IMR-90 (cell line): ENCODE data around the gene PEX6. TPM values are rescaled to one million over a fixed set of nuclear protein-coding genes. Genes with fewer than 3 reads are reported as not detected.

Experiments
- ATAC-seq: fragments of 200-7000 bp; cut with Tn5 transposase; 2 replicates; pipeline ENCODE4 v1.9.1; 2020; ENCODE audit warnings: low read depth, mild to moderate bottlenecking, moderate library complexity
- Bru-seq: library from RNA; stranded (reverse); fragments of 400-500 nt; gene quantifications from one replicate; lab custom pipeline; 2021; lab: Mats Ljungman, UMichigan
- BruChase-seq, 2 experiments: library from RNA; stranded (reverse); fragments of 400-500 nt; gene quantifications; one replicate each; lab custom pipeline; 2021; lab: Mats Ljungman, UMichigan
- BruUV-seq: library from RNA; stranded (reverse); fragments of 400-500 nt; replicated peaks from 2 replicates; lab custom pipeline; 2021; lab: Mats Ljungman, UMichigan
- CTCF ChIA-PET: fragments of 300-600 bp; formaldehyde crosslinking; extraction: SDS; loops from one replicate; lab custom pipeline; 2021; ENCODE audit warnings: antibody characterized with exemption; lab: Yijun Ruan, JAX
- POLR2A ChIA-PET: fragments of 300-600 bp; sonication (Branson Sonifier 250); formaldehyde crosslinking; loops from one replicate; lab custom pipeline; 2022; ENCODE audit warnings: antibody characterized with exemption; ENCODE audit not compliant: unreplicated experiment; lab: Charles Lee
- DNase-seq: peaks from one replicate; pipeline ENCODE4 v3.0.0; 2013
- H2AFZ ChIP-seq: replicated peaks from 2 replicates; pipeline ENCODE3; 2013; ENCODE audit warnings: low read length, mild to moderate bottlenecking; ENCODE audit not compliant: poor library complexity
- H2AK5ac ChIP-seq: 2 replicates; pipeline ENCODE4 v1.6.1; 2013; ENCODE audit warnings: low read depth, low read length, inconsistent platforms
- H2AK9ac ChIP-seq: replicated peaks from 2 replicates; pipeline ENCODE3; 2013; ENCODE audit warnings: mild to moderate bottlenecking, low read depth, low read length, moderate library complexity; ENCODE audit not compliant: poor library complexity
- H2BK120ac ChIP-seq: 2 replicates; pipeline ENCODE4 v1.6.1; 2013; ENCODE audit warnings: low read depth, low read length, inconsistent platforms
- H2BK15ac ChIP-seq: 3 replicates; pipeline ENCODE4 v1.6.1; 2013; ENCODE audit warnings: low read depth, low read length, inconsistent platforms
- H2BK20ac ChIP-seq: 2 replicates; pipeline ENCODE4 v1.6.1; 2013; ENCODE audit warnings: low read depth, mild to moderate bottlenecking, inconsistent platforms, low read length, moderate library complexity
- H2BK5ac ChIP-seq: 2 replicates; pipeline ENCODE4 v1.6.1; 2013; ENCODE audit warnings: mild to moderate bottlenecking, low read depth, low read length, inconsistent platforms; ENCODE audit not compliant: poor library complexity, severe bottlenecking
- H3K14ac ChIP-seq: replicated peaks from 2 replicates; pipeline ENCODE4 v1.6.1; 2013; ENCODE audit warnings: low read depth, low read length, inconsistent platforms
- H3K18ac ChIP-seq: 2 replicates; pipeline ENCODE4 v1.6.1; 2013; ENCODE audit warnings: low read depth, low read length, control low read depth
- H3K23ac ChIP-seq: 2 replicates; pipeline ENCODE4 v1.6.1; 2013; ENCODE audit warnings: low read depth, low read length, inconsistent platforms
- H3K27ac ChIP-seq: 2 replicates; pipeline ENCODE4 v1.5.1; 2013; ENCODE audit warnings: mild to moderate bottlenecking, control low read depth, low read length; ENCODE audit not compliant: insufficient read depth
- H3K27me3 ChIP-seq: 2 replicates; pipeline ENCODE4 v1.6.1; 2013; ENCODE audit warnings: low read length; ENCODE audit not compliant: control insufficient read depth, insufficient read depth
- H3K36me3 ChIP-seq: 2 replicates; pipeline ENCODE4 v1.6.1; 2013; ENCODE audit warnings: low read length, mixed read lengths; ENCODE audit not compliant: control insufficient read depth, insufficient read depth
- H3K4ac ChIP-seq: 2 replicates; pipeline ENCODE4 v1.6.1; 2013; ENCODE audit warnings: low read depth, low read length, inconsistent platforms
- H3K4me1 ChIP-seq: 2 replicates; pipeline ENCODE4 v1.6.1; 2013; ENCODE audit warnings: low read length, mixed read lengths; ENCODE audit not compliant: control insufficient read depth, insufficient read depth
- H3K4me2 ChIP-seq: 2 replicates; pipeline ENCODE4 v1.6.1; 2013; ENCODE audit warnings: low read depth, mild to moderate bottlenecking, control low read depth, low read length, moderate library complexity
- H3K4me3 ChIP-seq: 2 replicates; pipeline ENCODE4 v1.5.1; 2013; ENCODE audit warnings: low read depth, mild to moderate bottlenecking, control low read depth, low read length, moderate library complexity; ENCODE audit not compliant: insufficient read depth
- H3K56ac ChIP-seq: 2 replicates; pipeline ENCODE4 v1.6.1; 2013; ENCODE audit warnings: low read length, inconsistent platforms; ENCODE audit not compliant: insufficient read depth; ENCODE audit errors: extremely low read depth
- H3K79me1 ChIP-seq, 2 experiments: 2 replicates each; pipeline ENCODE4 v1.6.1; 2013; ENCODE audit warnings: low read length in 2 of 2, inconsistent platforms in 1 of 2, low read depth in 1 of 2
- H3K9ac ChIP-seq: 2 replicates; pipeline ENCODE4 v1.6.1; 2013; ENCODE audit warnings: low read depth, low read length, control low read depth
- H3K9me1 ChIP-seq: 2 replicates; pipeline ENCODE4 v1.6.1; 2013; ENCODE audit warnings: low read length, inconsistent platforms; ENCODE audit not compliant: insufficient read depth
- H3K9me3 ChIP-seq: 2 replicates; pipeline ENCODE4 v1.6.1; 2013; ENCODE audit warnings: low read length; ENCODE audit not compliant: control insufficient read depth, insufficient read depth
- H4K20me1 ChIP-seq: 2 replicates; pipeline ENCODE4 v1.6.1; 2013; ENCODE audit warnings: low read length, inconsistent platforms; ENCODE audit not compliant: insufficient read depth
- H4K5ac ChIP-seq: 2 replicates; pipeline ENCODE4 v1.6.1; 2013; ENCODE audit warnings: mild to moderate bottlenecking, low read depth, low read length, control low read depth
- H4K8ac ChIP-seq, 2 experiments: 2 replicates each; pipeline ENCODE4 v1.6.1; 2013; ENCODE audit warnings: low read depth in 2 of 2, low read length in 2 of 2, control low read depth in 1 of 2, inconsistent platforms in 1 of 2
- H4K91ac ChIP-seq: 2 replicates; pipeline ENCODE4 v1.6.1; 2013; ENCODE audit warnings: low read depth, low read length, inconsistent platforms; ENCODE audit not compliant: insufficient read depth
- BHLHE40 ChIP-seq: fragments of 150-350 bp; IDR thresholded peaks from 2 replicates; pipeline ENCODE4 v1.6.1; 2016; ENCODE audit warnings: mild to moderate bottlenecking, low read depth, low read length
- CHD1 ChIP-seq: IDR thresholded peaks from 2 replicates; pipeline ENCODE4 v1.6.1; 2012; ENCODE audit warnings: low read depth, low read length, improper control_type of control experiment
- MAZ ChIP-seq: IDR thresholded peaks from 2 replicates; pipeline ENCODE4 v1.6.1; 2012; ENCODE audit warnings: low read depth, mild to moderate bottlenecking, low read length, improper control_type of control experiment, moderate library complexity, borderline replicate concordance
- MXI1 ChIP-seq: IDR thresholded peaks from 2 replicates; pipeline ENCODE4 v1.6.1; 2012; ENCODE audit warnings: low read depth, mild to moderate bottlenecking, low read length, moderate library complexity, borderline replicate concordance
- NFE2L2 ChIP-seq: fragments of 150-350 bp; IDR thresholded peaks from 2 replicates; pipeline ENCODE4 v1.6.1; 2016; ENCODE audit warnings: low read depth, mild to moderate bottlenecking, low read length
- RCOR1 ChIP-seq: IDR thresholded peaks from 2 replicates; pipeline ENCODE4 v1.6.1; 2012; ENCODE audit warnings: mild to moderate bottlenecking, low read length, improper control_type of control experiment; ENCODE audit not compliant: insufficient replicate concordance
- RFX5 ChIP-seq: IDR thresholded peaks from 2 replicates; pipeline ENCODE4 v1.8.0; 2012; ENCODE audit warnings: low read depth, mild to moderate bottlenecking, low read length, moderate library complexity
- SMC3 ChIP-seq: fragments of 150-350 bp; IDR thresholded peaks from 2 replicates; pipeline ENCODE4 v1.6.1; 2016; ENCODE audit warnings: low read depth, mild to moderate bottlenecking, antibody characterized with exemption, low read length, moderate library complexity
- WGBS, 2 experiments: methylation state at CpG; one replicate each; pipeline versions ENCODE4 v1.1.5 to v1.1.7; 2013; ENCODE audit warnings: missing lambda C conversion rate in 2 of 2; ENCODE audit not compliant: insufficient read length in 1 of 2; ENCODE audit errors: extremely low coverage in 2 of 2; 5-methylcytosine and 5-hydroxymethylcytosine counted together
- dilution Hi-C: fragments of 300-500 bp; cut with HindIII; formaldehyde crosslinking; loops from one replicate; pipeline ENCODE4 v1.14.3; 2018; ENCODE audit warnings: low sequenced_read_pairs; ENCODE audit not compliant: unreplicated experiment
- in situ Hi-C: fragments of 300-500 bp; cut with MboI; formaldehyde crosslinking; loops from 3 replicates; pipeline ENCODE4 v1.14.3; 2019; ENCODE audit warnings: low sequenced_read_pairs, inconsistent platforms, mixed read lengths
- intact Hi-C: fragments of 100-400 bp; cut with micrococcal nuclease; formaldehyde crosslinking; loops from 2 replicates; pipeline ENCODE4 v1.10.0; 2022
- long read RNA-seq: library from polyadenylated mRNA; unstranded; transcript quantifications from one replicate; pipeline ENCODE4 v2.0.0, GENCODE V29; 2021; ENCODE audit not compliant: unreplicated experiment
- polyA plus RNA-seq, 3 experiments: library from polyadenylated mRNA; depleted of rRNA; stranded (reverse); fragments of >200 nt; gene quantifications; 2 replicates each; pipeline ENCODE4 v1.2.3, GENCODE V29; 2012; ENCODE audit warnings: low replicate concordance in 1 of 3
- total RNA-seq: library from RNA; depleted of rRNA; stranded (reverse); fragments of >200 nt; gene quantifications from 2 replicates; pipeline ENCODE4 v1.2.3, GENCODE V29; 2012; rRNA removed
- TF ChIP-seq, protein P1 (sequence below): fragments of 150-350 bp; IDR thresholded peaks from 2 replicates; pipeline ENCODE4 v1.6.1; 2017; ENCODE audit warnings: mild to moderate bottlenecking, antibody characterized with exemption, low read length, low read depth

The PEX6 gene, protein sequence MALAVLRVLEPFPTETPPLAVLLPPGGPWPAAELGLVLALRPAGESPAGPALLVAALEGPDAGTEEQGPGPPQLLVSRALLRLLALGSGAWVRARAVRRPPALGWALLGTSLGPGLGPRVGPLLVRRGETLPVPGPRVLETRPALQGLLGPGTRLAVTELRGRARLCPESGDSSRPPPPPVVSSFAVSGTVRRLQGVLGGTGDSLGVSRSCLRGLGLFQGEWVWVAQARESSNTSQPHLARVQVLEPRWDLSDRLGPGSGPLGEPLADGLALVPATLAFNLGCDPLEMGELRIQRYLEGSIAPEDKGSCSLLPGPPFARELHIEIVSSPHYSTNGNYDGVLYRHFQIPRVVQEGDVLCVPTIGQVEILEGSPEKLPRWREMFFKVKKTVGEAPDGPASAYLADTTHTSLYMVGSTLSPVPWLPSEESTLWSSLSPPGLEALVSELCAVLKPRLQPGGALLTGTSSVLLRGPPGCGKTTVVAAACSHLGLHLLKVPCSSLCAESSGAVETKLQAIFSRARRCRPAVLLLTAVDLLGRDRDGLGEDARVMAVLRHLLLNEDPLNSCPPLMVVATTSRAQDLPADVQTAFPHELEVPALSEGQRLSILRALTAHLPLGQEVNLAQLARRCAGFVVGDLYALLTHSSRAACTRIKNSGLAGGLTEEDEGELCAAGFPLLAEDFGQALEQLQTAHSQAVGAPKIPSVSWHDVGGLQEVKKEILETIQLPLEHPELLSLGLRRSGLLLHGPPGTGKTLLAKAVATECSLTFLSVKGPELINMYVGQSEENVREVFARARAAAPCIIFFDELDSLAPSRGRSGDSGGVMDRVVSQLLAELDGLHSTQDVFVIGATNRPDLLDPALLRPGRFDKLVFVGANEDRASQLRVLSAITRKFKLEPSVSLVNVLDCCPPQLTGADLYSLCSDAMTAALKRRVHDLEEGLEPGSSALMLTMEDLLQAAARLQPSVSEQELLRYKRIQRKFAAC
- total RNA-seq, result 9.4 and 10.6 TPM in 2 replicates
- 9.6 and 10.4 TPM in 2 replicates for polyA plus RNA-seq (2012; rRNA removed)
- 10.2 and 10.6 TPM in 2 replicates for polyA plus RNA-seq (2012; cell fraction: cytosol; rRNA removed)
- polyA plus RNA-seq (2012; cell fraction: nucleus; rRNA removed; ENCODE audit: low replicate concordance), result 24.1 and 53.7 TPM in 2 replicates
- Bru-seq, nascent RNA, result percentile 62 among the genes with signal in this experiment
- BruChase-seq, experiment 1, labeled RNA remaining after a 6-hour chase, result percentile 85 among the genes with signal in this experiment
- BruChase-seq, experiment 2, labeled RNA remaining after a 2-hour chase, result percentile 77 among the genes with signal in this experiment
- long read RNA-seq, transcript PEX6-202 (17 exons, 3,478 nt), result major isoform, 51 of 67 reads
- long read RNA-seq, partial matches to known transcripts, result 6 of 67 reads
- long read RNA-seq, other reads (novel, unspliced or antisense), result 9 of 67 reads

DNA sequence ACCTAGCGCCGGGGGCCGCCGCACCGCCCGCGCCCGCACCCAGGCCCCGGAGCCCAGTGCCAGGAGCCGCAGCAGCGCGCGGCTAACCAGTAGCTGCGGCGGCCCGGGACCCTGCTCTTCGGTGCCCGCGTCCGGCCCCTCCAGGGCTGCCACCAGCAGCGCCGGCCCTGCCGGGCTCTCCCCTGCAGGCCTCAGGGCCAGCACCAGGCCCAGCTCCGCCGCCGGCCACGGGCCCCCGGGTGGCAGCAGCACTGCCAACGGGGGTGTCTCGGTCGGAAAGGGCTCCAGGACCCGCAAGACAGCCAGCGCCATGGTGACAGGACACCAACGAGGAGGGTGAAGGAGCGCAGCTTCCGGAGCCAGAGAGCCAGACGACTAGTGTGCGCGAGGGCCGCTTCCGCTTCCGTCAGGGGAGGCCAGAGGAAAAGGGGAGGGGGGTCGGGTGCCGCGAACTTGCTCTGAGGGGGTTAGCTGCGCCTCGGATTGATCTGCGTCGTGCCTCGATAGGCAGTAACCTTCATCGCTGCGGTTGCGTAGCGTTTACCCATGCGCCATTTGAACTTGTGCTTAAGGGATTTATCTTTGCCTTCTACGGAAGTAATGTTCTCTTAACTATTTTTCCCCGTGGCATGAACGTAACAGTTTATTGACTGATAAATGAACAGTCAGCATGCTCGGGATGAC, at the start of gene PEX6:
TSS of gene PEX6 (minus strand) at position 343 of the 684 bp plus-strand sequence. CDS start at position 312, 31 bp downstream.
- Histone ChIP-seq H2BK5ac (peak within 1 kb of the TSS; percentile 75), H3K9me3 (no peaks in the 10 kb centered on the region), H3K4me2 (peak within 1 kb of the TSS; percentile 92), H3K56ac (peak within 1 kb of the TSS; percentile 89), H2BK120ac (peak within 1 kb of the TSS; percentile 50), H3K9ac (peak within 1 kb of the TSS; percentile 95), H4K91ac (peak within 1 kb of the TSS; percentile 85), H4K5ac (peak within 1 kb of the TSS; percentile 50), H3K18ac (peak within 1 kb of the TSS; percentile 39), H2AK9ac (peak within 1 kb of the TSS; percentile 99), H2AFZ (peak within 1 kb of the TSS; percentile 94), H3K4ac (peak within 1 kb of the TSS; percentile 92), H4K20me1 (peaks cover 8% of the 10 kb centered on the region; the same call in 1 of the 2 replicates), H3K9me1 (peaks cover 12% of the 10 kb centered on the region), H2BK15ac (peak within 1 kb of the TSS; percentile 33; the same call in 1 of the 3 replicates), H3K4me1 (peaks cover 5% of the 10 kb centered on the region), H3K79me1 (peaks cover 9 to 42% of the 10 kb centered on the region in 2 experiments), H2AK5ac (peak within 1 kb of the TSS; percentile 93), H3K4me3 (peak within 1 kb of the TSS; percentile 68), H3K23ac (peak within 1 kb of the TSS; percentile 93), H3K27ac (peak within 1 kb of the TSS; percentile 83), H4K8ac (peak within 1 kb of the TSS; percentile 82 to 99), H3K36me3 (peaks cover 5% of the 10 kb centered on the region; the same call in 1 of the 2 replicates), H3K14ac (peak within 1 kb of the TSS; percentile 94), H3K27me3 (no peaks in the 10 kb centered on the region), H2BK20ac (peak within 1 kb of the TSS; percentile 51)
- intact Hi-C loops, result loop anchor here (2.0 to 5.0 kb wide), 2 partner anchors 50 to 77 kb away; partner anchors contain the start of gene CNPY3
- dilution Hi-C loops, result no loop called here
- ATAC-seq, result peak; percentile 93
- in situ Hi-C loops, result loop anchor here (5.0 kb wide), 1 partner anchor 47 kb away; no protein-coding TSS in a partner anchor
- DNase-seq, result peak; percentile 80
- CTCF ChIA-PET, result no interaction called here
- POLR2A ChIA-PET, result no interaction called here
- BruUV-seq, result no TSS peak
- 0% methylated on average over 56 of the region's 59 CpGs; no CpG with 5 or more reads in 1 of the 2 experiments for WGBS, 2 experiments
- TF ChIP-seq SMC3, result no peak
- no peak for TF ChIP-seq RFX5
- TF ChIP-seq, protein P1, sequence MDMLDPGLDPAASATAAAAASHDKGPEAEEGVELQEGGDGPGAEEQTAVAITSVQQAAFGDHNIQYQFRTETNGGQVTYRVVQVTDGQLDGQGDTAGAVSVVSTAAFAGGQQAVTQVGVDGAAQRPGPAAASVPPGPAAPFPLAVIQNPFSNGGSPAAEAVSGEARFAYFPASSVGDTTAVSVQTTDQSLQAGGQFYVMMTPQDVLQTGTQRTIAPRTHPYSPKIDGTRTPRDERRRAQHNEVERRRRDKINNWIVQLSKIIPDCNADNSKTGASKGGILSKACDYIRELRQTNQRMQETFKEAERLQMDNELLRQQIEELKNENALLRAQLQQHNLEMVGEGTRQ, result no peak
- TF ChIP-seq RCOR1, result no peak
- peak; percentile 64; the same call in 1 of the 2 replicates for TF ChIP-seq MXI1
- no peak for TF ChIP-seq BHLHE40
- TF ChIP-seq NFE2L2, result no peak
- TF ChIP-seq CHD1, result no peak
- TF ChIP-seq MAZ, result peak; percentile 62; the same call in 1 of the 2 replicates
